ENCODE results near the gene NCBP1.

The NCBP1 gene

GRCh38 chr9:97722331-97722730 lies 88.7 kb downstream of the NCBP1 start:
- no peak overlapping the region for H3K4me3 ChIP-seq (ENCODE audit: low read depth, low read length)
- TF ChIP-seq CTCF (IDR thresholded peaks at IDR 0.05; ENCODE audit: low read depth, low read length): no peak

All from WI38 (cell line).